Measurements from ENCODE around the gene ARHGAP44.

- TF ChIP-seq CTCF (conservative IDR thresholded peaks at IDR 0.05) (no peak), ZFX (IDR thresholded peaks at IDR 0.05) (no peak)
Measured at GRCh38 chr17:12743046-12743445, 46.3 kb upstream of the ARHGAP44 start.
